Right renal cortex interstitium (tissue), 3 donors: ENCODE data around the gene MRPS18A. TPM values are rescaled to one million over a fixed set of nuclear protein-coding genes. Genes with fewer than 3 reads are reported as not detected.

Experiments used
- DNase-seq, 3 donors: peaks; one replicate each; pipeline ENCODE4 v3.0.0-alpha.2; 2013; ENCODE audit warnings: low read depth in 3 of 3, low spot score in 2 of 3
- polyA plus RNA-seq, 3 donors: library from polyadenylated mRNA; unstranded; fragments of 120-200 nt; gene quantifications; one replicate each; pipeline ENCODE4 v1.2.1, GENCODE V29; 2013; ENCODE audit not compliant: insufficient read length in 3 of 3

Gene MRPS18A
- polyA plus RNA-seq, 3 donors = 45.4 to 48.6 (median 48.5) TPM

- DNase-seq = no peak
Measured at GRCh38 chr6:43699564-43700186, 12.1 kb upstream of the MRPS18A start.

DNA sequence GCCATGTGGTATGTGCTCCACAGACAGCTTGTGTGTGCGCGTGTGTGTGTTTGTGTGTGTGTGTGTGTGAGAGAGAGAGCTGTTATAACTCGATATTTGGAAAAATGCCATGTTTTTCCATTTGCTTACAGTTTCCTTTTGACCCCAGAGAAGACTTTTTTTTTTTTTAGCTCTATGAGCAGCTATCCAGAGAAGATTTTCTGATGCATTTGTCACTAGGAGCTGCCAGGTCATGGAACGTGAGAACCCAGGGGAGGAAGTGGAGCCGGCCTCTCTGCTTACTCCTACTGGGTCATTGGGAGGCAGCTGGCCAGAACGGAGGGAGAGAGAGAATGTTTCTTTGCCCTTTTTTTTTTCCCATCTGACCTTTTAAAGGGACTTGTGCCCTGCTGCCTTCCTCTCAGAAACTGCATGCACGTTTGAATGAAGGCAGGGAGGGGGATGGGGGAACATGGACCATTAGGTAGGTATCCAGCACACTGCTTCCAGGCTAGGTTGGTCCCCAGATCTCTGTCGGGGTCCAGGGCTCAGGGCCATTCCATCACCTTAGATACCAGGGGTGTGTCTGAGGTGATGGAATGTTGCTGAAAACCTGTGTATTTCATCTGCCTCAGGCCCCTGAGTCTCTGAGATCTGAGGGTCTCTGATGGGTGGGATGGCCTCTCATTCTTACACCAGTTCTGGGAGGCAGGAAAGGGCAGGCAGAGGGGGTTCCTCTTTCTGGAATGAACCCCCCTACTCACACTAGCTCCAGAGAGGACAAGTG lies 11.2 kb upstream of the MRPS18A start:
- no peak for DNase-seq

DNA sequence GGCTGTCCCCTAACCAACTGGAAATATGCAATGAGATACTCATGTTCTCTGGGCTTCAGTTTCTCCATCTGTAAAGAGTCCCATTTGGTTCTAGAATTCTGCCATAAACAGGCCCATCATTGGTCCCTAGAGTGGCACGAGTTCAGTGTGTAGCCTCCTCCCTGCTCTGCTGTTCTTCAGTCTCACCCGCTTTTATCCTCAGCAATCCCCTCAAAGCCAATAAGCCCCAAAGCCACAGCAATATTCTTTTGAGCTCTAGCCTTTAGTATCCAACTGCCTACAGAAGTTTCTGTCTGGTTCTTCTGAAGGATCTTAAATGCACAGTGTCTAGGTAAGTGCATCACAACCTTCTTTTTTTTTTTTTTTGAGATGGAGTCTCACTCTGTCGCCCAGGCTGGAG lies 9.8 kb upstream of the MRPS18A start:
- DNase-seq = no peak

DNA sequence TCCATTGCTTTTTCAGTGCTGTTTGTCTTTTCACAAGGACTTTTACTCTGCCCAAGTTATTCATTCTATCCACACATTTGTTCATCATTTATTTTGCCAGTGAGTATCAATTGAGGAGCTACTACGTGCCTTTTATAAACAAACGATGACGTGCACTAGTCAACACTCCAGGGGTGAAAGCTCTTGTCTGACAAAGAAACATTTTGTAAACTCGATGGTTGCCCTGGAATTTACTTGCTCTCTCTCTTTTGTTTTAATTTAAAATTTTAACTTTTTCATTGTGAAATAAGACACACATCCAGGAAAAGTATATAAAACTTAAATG lies 8.3 kb upstream of the MRPS18A start:
- no peak for DNase-seq

DNA sequence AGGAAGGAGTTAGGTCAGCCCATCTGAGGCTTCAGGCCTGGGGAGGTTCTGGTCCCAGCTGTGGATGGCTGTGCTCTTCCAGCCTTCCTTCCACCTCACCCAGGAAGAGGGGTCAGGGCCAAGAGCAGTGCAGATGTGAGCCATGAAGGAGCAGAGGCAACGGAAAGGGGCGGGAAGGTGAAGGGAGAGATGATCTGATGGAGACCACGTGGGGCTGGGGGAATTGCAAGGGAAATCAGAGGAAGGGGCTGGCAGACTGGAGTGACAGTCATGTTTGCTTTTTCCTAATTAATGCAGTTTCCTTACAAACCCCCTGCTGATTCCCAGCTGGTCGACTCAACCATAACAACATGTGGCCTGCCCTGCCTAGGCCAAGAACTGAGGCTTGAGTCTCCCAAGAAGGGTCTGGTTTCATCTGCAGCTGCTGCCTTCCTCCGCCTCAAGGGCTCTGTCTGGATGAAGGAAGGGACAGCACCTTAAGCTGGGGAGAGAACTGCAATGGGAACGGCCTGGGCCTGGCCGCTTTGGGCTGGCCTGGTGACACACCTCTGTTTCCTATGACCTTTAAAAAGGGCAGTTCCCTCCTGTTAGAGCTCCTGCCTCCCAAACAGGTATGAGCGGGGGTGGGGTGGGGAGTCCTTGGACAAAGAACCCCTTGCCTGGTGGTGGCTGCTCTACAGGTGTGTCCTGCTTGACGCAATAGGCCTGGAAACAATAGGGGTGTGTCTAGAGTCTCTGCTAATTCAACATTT lies 7.8 kb upstream of the MRPS18A start:
- no peak for DNase-seq

GRCh38 chr6:43689421-43689820 lies 1.8 kb upstream of the MRPS18A start:
- DNase-seq = no peak

- DNase-seq = no peak
Measured at GRCh38 chr6:43687079-43687436, 533 bp downstream of the MRPS18A start.

DNA sequence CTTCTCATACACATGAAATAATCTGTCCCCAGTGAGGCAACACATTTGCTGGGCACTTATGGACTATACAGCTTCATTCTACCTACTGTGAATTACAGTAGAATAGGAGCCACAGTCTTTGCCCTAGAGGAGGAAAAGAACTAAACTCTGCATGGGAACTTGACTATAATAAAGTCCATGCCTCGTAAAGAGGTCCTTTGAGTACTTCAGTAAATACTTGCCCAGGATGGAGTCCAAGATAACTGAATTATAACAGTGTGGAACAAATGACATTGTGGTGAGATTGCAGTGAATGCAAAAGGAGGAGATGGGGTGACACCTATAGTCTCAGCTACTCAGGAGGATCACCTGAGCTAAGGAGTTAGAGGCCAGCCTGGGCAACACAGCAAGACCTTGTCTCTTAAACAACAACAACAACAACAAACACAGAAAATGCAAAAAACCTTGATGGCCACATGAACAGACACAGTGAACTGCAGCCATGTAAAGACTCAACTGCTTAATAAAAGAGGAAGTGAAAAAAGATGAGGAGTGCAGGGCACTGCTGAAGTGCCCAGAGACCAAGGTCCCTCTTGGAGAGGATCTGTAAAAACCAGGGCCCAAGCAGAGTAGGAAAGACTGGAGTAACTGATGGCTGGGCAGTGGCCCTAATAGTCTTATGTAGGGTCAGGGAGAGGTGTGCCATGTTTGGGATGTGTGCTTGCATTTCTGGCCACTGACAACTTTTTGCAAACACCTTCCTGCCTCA lies 3.7 kb downstream of the MRPS18A start:
- DNase-seq = no peak

- DNase-seq = no peak
Measured at GRCh38 chr6:43682724-43683429, 4.7 kb downstream of the MRPS18A start.

DNA sequence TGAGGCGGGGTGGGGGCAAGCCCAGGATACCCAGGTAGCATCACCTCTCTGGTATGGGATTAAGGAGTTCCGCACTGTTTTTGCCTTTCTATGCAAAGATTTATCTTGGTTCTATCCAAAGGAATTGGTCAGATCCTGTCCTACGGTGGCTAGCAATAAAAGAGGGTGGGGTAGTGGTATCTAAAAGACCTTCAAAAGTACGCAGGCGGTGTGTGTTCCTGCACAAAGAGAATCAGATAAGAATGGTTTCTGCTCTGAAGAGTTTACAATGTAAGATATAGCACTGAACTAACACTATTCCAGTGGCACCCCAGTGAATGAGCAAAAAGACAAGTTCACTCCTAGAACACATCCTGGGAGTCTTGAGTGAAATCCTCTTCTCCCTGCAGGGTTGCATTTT lies 6.3 kb downstream of the MRPS18A start:
- no peak for DNase-seq

DNA sequence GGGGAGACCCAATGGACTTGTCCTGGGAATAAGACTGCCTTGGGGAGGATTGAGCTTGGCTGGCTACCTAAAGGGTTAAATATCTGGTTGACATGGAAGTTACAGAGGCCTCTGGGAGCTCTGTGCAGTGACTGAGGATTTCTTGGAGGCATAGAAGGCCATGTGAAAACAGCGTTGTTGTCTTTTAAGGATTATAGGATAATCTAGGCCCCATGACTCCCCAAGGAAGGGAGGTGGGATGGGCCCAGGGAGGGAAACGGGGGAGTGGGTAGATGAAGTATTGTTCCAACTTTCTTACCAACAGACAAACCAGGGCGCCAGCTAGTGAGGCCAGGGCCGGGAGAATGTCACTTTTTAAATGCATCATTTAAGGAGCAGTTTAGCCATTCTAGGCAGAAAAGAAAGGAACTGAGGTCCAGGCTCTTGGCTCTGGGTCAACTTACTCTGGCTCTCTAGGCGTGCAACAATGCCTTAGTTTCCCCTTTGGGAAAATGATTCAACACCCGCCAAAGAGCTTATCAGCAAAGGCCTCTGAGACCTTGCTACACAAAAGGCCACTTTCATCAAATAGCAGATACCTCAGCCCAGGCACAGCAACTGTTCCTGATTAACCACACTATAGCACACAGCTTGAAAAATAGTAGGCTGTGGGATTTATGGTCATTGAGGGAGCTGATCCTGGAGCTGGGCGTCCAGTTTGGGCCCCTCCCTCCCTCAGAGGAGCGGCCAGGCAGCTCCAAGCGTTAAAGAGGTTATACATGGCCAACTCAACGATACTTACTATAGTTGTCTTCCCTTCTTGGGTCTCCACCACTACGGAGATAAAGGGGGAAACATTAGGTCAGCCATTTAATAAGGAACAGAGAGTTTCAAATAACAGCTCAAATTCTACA lies 7.0 kb downstream of the MRPS18A start:
- no peak for DNase-seq

DNA sequence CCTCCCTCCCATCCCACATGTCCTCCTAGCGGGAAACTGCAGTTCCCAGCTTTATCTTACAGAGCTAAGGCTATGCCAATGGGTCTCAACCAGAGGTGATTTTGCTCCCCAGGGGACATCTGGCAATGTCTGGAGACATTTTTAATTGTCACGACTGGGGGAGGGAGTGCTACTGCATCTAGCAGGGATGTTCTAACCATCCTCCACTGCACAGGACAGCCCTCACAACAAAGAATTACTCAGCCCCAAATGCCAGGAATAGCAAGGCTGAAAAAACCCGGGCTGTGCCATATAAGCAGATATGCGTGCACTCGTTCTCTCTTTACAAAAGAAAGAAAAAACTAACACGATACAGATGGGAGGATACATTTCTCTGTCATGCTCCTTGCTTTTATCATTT lies 8.5 kb downstream of the MRPS18A start:
- DNase-seq = no peak

DNA sequence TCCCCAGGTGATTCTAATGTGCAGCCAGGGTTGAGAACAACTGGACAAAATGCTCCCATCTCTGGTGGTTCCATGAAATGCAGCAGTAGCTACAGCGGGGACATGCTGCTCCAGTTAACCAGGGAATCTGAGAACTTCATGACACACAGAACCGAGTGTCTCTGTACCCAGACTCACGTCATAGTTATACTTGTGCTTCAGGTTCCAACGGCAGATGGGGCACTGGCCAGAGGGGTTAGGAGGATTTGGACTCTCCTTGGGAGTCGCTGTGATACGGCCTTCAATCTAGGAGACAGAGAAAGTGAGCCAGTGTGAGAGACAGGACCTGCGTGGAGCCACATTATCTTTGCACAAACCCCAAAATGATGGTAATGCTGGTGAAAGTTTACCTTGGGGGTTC lies 9.2 kb downstream of the MRPS18A start:
- DNase-seq = no peak

DNA sequence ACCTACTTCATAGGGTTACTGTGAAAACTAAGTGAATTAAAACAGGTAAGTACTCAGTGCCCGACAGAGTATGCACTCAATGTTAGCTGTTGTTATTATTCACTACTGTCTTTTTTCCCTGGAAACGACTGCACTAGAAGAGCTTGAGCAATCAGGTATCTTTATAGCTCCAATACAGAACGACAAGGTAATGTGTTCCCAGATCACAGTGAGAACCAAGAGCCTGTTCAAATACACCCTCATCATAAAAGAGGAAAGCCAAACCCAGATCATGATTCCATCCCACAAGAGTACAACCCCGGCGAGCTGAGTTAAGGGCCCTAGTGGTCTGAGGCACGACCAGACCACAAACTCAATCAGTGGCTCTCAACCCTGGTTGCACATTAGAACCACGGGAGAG lies 9.8 kb downstream of the MRPS18A start:
- DNase-seq = no peak

DNA sequence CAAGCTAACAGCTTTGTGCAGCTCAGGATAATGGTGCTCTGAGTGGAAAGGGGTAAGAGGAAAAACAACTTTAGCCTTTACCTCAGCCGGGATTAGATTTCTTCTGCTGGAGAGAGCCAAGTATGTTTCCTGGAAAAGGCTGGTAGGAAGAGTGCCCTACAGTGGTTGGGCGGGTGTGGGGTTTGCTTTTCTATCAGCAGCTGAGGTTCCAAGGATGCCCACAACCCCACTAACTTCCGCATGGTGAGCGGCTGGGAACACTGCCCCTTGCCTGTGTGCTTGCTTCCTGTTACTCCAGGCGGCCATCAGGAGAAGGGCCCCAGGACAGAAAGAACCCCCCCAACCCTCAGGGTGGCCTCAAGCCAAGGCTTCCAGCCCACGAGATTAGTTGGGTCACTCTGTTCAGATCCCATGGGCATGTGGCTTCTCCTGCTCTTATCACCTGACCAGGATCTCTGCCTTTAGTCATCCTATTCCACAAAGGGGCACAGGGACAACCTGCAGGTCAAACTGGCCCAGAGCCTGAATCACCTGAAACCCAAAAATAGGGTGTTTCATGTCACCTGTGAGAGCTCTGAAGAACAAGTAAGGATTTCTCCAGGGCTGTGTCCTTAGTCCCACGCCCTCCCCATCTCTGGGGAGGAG lies 10.5 kb downstream of the MRPS18A start:
- no peak for DNase-seq

- no peak for DNase-seq
Measured at GRCh38 chr6:43674921-43675320, 12.7 kb downstream of the MRPS18A start.

- no peak for DNase-seq
Measured at GRCh38 chr6:43674291-43674690, 13.3 kb downstream of the MRPS18A start.

- DNase-seq = peak in 2 of 3 donors; percentile 61 to 64
Measured at GRCh38 chr6:43673444-43674084, 14.0 kb downstream of the MRPS18A start.
